D341Med (cell line): ENCODE data around the gene DCXR.
A peak's percentile ranks its signal among the peaks of the same experiment; 100 is the strongest.

Experiments
- DNase-seq: peaks from one replicate; pipeline ENCODE4 v3.0.0; 2012; ENCODE audit warnings: low spot score

DCXR gene

DNA sequence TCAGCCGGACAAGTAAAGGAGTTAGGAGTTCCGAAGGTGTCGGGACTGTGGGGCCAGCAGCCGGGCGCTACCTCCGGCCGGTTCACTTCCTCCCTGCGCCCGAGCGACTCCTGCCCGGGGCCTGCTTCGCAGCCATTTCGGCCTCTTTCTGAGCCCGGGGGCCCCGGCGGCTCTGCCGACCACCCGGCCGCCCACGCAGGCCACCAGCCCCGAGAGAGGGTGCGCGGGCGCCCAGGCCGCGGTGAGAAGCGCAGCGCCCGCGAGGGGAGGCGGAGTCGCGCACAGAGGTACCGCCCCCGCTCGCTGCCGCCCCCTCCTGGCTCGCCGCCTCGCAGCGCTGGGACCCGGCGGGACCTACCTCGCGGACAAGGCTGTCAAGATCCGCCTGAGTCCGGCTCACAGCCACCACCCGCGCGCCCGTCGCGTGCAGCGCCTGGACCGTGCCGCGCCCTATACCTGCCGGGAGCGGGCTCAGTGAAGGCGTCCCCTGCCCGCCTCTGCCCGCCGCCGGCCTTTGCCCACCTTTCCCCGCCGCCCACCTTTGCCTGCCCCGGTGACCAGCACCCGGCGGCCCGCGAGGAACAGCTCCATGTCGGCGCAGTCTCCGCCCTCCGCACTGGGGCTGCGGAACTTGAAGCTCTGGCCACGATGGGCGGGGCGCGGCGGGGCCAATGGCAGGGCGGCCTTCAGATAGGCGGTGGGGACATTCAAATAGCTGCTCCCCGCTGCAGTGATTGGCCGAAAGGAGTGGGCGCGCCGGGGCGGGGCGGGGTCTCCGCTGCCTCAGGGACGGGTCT is at the start of gene DCXR:
DCXR (minus strand) TSS at position 606 of the 797 bp plus-strand sequence; CDS start at position 591, 15 bp downstream.
- DNase-seq: peak; percentile 99

DNA sequence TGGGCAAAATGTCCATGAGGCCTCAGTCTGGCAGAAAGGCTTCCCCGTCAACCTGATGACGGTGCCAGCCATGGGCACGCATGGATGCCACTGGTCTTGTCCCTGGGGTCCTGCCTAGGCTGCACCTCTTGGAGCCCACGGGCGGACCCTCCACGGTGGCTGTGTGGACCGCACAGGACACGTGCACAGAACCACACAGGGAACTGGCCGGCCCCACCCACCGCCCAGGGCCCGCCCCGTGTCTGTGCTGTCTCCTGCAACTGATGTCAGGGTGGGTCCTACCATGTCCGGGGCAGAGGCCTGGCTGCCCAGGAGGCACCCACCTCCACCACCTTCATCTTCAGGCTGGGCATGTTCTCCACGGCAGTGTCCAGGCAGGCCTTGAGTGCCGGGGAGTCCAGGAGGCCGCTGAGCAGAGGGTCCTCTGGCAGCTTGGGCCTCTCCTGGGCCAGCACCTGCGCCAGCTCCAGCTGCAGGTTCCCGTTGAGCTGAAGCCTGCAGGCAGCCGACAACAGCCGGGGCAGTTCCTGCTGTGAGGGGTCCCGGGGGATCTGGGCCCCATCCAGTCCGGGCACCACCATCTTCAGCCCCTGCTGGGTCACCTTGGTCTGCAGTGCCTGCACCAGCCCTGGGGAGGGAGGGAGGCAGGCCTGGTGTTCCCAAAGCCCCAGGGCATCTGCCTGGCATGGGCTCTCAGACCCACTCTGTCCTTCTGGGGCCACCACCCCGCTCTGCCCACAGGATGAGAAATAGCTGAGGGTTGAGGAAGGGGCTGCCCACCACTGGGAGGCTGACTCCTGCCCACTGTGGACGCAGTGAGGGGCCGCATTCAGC is 48.7 kb upstream of the DCXR start:
- no peak for DNase-seq

DNA sequence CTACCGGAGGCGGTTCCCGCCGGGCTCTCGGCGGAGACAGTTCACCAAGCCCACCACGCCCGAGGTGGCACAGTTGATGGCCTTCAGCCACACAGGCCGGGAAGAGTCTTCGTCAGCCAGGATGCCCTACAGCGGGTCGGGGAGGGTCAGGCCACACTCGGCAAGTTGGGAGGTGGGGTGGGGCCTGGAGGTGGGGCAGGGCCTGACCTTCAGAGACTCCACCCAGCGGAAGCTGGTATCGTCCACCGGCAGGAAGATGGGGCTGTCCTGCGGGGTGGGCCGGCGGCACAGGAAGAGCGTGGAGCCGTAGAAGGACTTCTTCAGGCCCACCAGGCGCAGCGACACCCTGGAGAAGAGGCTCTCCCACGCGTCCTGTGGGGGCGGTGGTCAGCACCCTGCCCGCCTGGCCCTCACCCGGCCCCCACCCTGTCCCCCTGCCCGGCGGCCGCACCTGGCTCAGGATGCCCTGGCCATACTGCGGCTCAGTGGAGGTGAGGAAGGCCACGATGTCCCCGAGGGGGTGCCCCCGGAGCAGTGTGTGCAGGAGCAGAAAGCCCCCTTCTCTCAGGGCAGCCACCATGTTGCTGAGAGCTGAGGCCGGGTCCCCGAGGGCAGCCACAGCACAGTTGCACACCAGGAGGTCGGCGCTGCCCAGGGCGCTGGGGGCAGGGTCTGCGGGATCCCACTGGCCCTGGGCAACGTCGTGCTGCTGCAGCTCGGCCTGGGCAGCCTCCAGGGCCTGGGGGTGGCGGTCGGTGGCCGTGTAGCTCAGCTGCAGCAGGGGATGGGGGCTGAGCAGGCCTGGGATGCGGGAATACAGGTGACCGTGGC is 47.7 kb upstream of the DCXR start:
- DNase-seq: no peak

DNA sequence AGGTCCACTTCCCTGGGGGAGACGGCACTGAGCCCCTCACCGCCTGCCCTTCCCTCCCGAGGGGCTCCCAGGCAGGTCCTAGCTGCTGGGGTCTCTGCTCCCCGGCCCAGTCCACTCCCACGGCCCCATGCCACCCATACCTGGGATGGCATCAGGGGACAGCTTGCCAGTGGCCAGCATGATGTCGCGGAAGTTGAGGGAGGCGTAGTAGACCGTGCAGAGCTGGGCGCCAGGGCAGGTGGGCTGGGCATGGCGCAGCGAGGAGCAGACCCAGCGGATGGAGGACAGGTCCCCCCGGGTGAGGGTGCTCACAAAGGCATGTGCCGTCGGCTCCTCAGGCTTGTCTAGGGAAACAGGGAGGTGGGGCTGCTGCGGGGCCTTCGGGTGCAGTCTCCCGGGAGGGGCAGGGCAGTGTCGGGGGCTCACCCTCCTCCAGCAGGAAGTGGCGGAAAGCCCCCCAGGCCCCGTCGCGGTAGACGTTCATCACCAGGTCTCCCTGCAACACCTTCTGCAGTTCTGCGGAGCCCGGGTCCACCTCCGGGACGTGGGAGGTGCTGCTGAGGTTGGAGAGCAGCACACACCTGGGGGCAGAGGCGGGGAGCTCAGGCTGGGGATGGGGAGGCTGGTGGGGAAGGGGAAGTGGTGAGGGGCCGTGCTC is 47.0 kb upstream of the DCXR start:
- DNase-seq: no peak

DNA sequence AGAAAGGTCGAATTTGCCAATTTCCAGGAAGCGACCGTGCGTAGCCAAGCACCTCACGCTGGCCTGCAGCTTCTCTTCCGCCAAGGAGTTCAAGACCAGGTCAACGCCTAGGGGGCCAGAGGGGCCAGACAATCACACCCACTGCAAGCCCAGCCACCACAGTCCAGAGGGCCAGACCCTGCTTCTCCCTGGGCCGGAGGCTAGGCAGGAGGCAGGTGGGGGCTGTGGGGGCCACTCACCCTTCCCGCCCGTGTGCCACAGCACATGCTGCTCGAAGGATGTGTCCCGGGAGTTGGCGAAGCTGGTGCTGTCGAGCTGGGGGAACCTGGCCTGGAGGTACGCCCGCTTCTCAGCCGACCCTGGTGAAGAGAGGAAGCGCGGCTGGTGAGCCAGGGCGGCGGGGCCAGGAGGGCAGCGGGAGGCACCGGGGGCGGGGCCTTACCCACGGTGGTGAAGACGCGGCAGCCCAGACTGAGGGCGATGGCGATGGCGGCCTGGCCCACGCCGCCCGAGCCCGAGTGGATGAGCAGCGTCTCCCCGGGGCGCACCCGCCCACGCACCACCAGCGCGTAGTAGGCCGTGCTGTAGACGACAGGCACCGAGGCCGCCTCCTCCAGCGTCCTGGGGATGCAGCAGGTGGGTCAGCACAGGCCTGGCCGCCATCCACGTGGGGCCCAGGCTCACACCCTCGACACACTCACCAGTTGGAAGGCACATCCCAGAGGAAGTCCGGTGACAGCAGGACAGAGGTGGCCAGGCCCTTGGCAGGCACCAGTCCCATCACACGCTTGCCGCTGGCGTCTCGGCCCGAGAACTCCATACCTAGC is 46.2 kb upstream of the DCXR start:
- DNase-seq: no peak

DNA sequence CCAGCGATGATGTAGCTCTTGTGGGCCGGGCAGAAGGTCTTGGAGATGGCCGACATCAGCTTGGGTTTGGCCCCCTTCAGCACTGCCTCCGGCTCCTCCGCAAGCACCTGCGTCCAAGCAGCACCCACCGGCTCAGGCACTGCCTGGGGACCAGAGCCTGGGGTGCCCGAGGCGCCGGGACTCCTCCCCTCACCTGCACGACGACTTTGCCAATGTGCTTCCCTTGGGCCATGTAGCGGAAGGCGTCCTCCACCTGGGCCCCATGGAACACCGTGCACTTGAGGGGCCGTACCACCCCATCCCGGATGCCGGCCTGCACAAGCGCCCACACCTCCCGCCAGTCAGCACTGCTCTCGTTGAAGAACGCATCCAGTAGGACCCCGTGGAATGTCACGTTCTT is 45.5 kb upstream of the DCXR start:
- no peak for DNase-seq

DNA sequence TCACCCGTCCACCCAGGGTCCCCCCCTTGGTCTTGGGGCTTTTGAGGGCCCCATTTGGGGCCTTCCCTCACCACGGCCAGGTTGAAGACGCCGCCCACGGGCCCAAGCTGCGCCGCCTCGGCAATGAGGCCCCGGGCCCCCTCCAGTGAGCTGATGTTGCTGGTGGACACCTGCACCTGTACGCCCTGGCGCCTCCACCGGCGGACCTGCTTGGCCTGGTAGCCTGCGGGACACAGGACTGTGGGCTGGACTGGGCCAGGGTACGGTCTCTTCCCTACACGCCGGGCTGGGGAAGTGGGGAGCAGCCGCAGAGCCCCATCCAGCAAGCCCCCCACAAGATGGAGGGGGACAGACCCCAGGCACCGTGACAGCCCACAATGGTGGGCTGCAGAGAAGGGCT is 45.0 kb upstream of the DCXR start:
- DNase-seq: no peak

DNA sequence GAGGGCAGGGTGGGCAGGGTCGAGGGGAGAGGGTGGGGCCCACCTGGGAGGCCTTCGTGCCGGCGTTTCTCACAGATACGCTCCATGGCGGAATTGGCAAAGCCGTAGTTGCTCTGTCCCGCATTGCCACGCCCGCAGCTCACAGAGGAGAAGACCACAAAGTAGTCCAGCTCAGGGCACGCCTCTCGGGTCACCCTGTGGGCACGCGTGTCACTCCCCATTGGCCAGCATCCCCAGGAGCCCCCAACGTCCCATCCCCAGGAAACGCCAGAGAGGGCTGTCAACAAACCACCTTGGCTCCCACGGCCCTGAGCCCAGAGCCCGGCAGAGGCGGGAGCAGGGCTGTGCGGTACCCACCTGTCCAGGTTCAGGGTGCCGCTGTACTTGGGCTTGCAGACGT is 44.5 kb upstream of the DCXR start:
- no peak for DNase-seq

DNA sequence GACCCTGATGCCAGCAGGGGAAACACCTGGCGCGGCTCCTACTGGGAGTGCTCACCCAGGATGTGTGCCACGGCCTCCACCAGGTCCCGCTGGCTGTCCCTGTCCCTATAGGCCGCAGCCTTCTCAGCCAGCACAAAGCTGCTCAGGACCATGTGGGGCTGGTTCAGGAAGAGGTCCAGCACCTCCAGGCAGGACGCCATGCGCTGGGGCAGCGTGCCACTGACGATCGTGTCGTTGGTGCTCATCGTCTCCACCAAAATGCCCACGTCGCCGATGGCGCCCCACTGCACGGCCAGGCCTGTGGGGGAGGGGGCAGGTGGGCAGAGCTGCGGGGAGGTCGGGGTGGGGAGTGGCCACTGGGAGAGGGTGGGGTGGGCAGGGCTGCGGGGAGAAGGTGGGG is 44.0 kb upstream of the DCXR start:
- no peak for DNase-seq

DNA sequence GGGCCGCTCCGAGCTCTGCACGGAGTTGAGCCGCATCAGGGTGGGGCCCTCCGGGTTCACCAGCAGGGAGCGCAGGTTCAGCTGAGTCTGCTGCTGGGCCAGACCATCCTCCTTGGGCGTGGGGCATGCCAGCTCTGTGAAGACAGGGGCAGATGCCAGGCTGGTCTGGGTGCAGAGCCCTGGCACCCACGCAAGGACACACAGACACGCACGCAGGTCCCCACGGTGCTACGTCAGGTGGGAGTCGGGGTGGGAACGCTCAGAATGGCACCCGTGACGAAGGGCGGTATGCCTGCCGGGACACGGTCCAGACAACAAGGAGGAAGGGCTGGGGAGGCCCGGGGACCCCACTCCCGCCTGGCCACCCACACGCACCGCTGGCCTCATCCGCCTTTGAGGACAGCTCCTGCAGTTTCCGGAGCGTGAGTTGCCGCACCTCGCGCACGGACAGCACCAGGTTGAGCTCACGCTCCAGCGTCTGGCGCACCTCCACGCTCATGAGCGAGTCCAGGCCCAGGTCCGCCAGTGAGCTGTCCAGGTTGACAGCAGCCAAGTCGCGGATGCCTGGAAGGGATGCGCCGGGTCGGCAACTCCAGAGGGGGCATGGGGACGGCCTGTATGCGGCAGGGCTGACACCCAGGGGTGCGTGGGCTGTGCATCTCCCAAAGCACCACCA is 43.4 kb upstream of the DCXR start:
- DNase-seq: no peak

DNA sequence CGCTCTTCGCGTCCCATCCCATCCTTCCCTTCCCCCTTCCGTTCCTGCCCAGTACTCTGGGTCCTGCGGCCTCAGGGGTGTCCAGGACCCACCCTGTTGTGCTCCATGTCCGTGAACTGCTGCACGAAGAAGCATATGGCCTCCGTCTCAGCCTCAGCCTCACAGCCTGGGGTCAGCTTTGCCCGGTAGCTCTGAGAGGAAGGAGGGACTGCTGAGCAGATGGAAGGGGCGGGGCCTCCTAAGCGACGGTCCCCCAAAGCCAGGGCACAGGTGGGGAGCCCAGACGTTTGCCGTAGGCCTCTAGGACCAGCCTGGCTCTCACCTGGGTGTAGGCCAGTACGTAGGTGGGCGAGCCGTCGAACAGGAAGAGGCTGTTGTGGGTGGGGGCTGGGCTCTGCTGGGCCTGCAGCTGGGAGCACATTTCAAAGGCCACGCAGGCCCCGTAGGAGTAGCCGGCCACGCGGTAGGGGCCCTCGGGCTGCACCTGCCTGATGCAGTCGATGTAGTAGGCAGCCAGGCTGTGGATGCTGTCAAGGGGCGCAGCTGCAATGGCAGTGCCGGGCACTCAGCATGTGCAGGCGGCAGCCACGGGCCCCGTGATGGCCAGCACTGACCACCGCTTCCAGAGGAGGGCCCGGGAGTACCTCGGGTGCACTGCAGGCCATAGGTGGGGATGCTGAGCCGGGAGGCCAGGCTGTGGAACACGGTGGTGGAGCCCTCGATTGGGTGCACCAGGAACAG is 42.7 kb upstream of the DCXR start:
- no peak for DNase-seq

DNA sequence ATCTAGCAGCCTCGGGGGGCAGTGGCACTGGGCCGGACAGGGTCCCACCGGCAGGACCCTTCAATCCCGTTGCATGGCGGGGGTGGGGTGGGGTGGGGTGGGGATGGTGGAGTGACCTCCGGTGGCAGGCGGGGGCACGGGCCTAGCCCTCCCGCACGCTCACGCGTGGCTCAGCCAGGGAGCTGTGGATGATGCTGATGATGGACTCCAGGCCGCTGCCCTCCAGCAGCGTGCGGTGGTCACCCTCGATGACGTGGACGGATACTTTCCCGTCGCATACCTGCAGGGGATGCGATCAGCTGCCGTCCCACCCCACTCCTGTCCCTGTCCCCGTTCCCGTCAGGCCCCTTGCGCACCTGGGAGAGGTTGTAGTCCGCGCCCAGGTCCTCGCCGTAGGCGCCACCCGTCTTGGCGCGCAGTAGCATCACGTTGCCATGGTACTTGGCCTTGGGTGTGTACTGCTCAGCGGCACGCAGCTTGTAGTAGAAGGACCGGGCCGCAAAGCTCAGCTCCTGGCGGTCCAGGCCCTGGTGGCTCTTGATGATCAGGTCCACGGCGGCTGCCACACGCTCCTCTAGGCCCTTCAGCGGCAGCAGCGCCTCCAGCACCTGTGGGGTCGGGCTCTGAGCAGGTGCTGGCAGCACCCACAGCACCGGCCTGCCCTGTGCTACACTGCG is 41.6 kb upstream of the DCXR start:
- DNase-seq: no peak

DNA sequence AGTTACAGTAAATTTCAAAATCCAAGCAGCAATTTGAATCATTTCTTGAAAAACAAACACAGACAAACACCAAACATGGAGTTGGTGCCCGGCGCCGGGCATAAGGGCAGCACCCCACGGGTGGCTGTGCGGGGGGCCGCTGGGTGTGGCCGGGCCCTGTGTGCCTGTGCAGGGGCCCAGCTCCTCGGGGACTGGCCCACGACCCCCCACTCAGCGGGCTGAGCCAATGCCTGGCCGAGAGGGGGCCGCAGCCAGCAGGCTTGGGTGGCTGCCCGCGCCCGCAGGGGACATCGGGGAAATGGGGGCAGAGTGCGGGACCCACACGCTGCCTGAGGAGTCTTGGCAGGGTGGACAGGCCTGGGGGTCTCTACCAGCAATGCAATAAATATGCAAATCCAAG is 40.9 kb upstream of the DCXR start:
- DNase-seq: no peak

DNA sequence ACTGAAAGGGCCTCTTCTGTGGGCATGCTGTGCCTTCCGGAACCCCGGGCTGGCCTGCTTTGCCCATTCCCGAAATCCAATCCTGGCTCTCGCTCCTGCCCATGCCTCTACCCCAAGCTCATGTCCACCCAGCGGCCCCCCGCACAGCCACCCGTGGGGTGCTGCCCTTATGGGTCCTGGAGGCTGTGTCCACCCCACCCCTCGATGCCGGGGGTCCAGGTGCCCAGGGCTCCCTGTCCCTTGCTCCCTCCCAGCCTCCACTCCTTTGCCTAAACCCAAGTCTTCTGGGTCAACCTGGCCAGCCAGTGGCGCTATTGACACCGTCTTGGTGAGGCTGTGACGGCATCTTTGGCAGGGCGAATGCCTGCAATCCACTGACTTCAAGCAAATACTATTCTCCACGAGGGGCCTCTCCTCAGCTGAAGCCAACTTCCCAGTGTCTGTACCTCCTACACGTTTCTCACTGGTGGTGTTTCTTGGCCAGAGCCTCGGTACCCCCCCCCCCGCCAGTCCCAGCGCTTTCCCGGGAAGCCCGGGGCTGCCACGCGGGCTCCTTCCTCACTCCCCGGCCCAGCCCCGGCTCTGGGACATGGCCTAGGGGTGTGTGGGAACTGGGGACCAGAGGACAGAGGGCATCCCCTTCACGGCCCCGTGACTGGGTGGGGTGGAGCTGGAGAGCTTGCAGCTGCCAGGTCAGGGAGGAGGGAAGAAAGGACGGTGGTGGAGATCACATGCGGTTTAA is 40.3 kb upstream of the DCXR start:
- DNase-seq: no peak

DNA sequence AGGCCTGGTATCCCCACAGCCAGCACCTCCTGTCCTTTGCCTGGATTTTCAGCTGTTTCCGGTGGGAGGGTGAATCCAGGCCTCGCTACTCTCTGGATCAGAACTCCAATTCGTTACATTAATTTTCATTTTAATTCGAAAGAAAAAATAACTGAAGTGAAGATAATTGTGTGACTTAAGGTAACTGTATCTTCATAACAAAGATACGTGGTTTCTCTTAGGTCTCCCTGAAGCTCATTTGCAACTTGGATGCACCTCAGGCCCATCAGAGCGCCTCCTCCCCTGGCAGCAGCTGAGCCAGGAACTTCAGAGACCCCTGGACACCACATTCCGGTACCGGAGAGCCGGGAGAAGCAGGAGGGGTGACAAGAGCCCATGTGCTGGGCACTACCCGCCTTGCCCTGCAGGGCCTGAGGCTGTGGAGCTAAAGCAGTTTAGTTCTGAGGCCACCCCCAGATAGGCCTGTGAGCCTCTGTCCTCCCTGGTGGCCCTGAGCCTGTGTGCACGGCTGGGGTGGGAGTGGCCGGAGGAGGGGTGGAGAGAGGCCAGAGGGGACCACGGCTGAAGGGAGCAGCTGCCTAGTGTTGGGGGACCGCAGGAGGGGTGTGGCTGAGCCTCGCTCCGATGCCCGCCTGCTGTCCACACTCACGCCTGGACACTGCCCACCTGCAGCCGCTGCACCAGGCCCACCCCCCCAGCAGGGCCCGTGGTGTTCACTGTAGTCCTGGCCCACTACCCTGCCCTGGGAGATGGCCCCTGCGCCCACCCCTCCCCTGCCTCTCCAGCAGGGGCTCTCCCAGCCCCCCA is 39.5 kb upstream of the DCXR start:
- DNase-seq: no peak

DNA sequence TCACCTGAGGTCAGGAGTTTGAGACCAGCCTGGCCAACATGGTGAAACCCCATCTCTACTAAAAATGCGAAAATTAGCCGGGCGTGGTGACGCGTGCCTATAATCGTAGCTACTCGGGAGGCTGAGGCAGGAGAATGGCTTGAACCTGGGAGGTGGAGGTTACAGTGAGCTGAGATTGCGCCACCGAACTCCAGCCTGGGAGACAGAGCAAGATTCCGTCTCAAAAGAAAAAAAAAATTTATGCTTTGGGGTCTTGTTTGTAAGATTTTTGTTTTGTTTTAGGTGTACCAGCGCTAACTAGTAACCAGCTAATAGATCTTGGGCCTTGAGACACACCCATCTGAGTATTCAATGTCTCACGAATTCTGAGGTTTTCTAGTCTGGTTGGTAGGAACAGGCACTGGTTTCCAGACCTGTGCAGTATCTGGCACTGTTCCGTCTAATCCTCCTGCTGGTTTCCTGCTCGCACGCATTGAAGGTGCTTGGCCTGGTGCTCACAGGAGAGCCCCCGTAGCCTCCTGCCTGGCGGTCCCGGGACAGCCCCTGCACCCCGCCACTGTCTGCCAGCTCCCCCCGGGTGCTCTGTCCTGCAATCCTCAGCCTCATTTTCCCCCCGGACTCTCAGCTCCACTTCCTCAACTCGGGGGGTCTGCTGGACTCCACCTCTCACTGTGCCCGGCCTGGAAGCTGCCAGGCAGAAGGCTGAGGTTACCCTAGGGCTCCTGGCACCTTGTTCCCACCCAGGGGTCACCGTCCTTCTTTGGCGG is 38.7 kb upstream of the DCXR start:
- DNase-seq: no peak

DNA sequence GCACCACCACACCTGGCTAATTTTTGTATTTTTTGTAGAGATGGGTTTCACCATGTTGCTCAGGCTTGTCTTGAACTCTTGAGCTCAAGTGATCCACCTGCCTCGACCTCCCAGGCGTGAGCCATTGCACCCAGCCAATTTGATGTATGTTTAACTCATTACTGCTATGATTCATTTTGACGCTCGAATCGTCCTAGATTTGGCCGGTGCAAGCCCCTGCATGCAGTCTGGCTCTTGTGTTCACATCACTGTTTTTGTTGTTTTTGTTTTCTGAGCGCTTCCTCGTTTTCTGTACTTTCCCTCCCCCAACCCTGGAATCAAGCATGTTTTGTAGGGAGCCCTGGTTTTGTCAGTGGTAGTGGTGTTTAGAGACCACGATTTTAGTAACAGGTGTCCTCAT is 35.9 kb upstream of the DCXR start:
- no peak for DNase-seq
